ENCODE measurements around the gene HIRA.

The HIRA gene

DNA sequence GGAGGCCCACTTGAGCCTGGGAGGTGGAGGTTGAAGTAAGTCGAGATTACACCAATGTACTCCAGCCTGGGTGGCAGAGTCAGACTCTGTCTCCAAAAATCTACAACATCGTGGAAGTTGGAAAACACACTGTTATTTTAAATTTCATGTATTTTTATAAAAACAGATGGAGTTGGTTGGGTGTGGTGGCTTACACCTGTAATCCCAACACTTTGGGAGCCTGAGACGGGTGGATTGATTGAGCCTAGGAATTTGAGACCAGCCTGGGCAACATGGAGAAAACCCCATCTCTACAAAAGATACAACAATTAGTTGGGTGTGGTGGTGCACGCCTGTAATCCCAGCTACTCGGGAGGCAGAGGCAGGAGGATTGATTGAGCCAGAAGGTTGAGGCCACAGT is 88.1 kb downstream of the HIRA start:
- H3F3A ChIP-seq (ENCODE audit: insufficient read depth): no peaks in the 10 kb centered on the region
- H3K36me3 ChIP-seq (ENCODE audit: low read length): no peaks in the 10 kb centered on the region
- no peak overlapping the region for H3K4me3 ChIP-seq (ENCODE audit: insufficient read depth, low read length, poor library complexity, severe bottlenecking)
- no peaks in the 10 kb centered on the region for H3K27me3 ChIP-seq (ENCODE audit: low read length)
- no peaks in the 10 kb centered on the region for H3K9me2 ChIP-seq (replicated peaks; ENCODE audit: insufficient read depth, low read length)
- H3K9me3 ChIP-seq (ENCODE audit: insufficient read depth, low read length): no peaks in the 10 kb centered on the region
- TF ChIP-seq EZH2phosphoT487 (conservative IDR thresholded peaks at IDR 0.05; ENCODE audit: low read length): no peak
- TF ChIP-seq, protein P1, sequence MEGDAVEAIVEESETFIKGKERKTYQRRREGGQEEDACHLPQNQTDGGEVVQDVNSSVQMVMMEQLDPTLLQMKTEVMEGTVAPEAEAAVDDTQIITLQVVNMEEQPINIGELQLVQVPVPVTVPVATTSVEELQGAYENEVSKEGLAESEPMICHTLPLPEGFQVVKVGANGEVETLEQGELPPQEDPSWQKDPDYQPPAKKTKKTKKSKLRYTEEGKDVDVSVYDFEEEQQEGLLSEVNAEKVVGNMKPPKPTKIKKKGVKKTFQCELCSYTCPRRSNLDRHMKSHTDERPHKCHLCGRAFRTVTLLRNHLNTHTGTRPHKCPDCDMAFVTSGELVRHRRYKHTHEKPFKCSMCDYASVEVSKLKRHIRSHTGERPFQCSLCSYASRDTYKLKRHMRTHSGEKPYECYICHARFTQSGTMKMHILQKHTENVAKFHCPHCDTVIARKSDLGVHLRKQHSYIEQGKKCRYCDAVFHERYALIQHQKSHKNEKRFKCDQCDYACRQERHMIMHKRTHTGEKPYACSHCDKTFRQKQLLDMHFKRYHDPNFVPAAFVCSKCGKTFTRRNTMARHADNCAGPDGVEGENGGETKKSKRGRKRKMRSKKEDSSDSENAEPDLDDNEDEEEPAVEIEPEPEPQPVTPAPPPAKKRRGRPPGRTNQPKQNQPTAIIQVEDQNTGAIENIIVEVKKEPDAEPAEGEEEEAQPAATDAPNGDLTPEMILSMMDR (IDR thresholded peaks at IDR 0.05; ENCODE audit: insufficient read depth, low read length, poor library complexity, severe bottlenecking): no peak
- H3K4me2 ChIP-seq (ENCODE audit: low read depth, low read length, poor library complexity, severe bottlenecking): no peak overlapping the region
- no peak overlapping the region for H3K27ac ChIP-seq (ENCODE audit: low read depth, low read length)
- H2AFZ ChIP-seq (ENCODE audit: low read depth, low read length, severe bottlenecking): no peak overlapping the region
- H3K79me2 ChIP-seq (ENCODE audit: insufficient read depth, low read length): no peaks in the 10 kb centered on the region
- no peaks in the 10 kb centered on the region for H4K20me1 ChIP-seq (ENCODE audit: low read depth, low read length)
- H3K9ac ChIP-seq (ENCODE audit: low read length): no peak overlapping the region

DNA sequence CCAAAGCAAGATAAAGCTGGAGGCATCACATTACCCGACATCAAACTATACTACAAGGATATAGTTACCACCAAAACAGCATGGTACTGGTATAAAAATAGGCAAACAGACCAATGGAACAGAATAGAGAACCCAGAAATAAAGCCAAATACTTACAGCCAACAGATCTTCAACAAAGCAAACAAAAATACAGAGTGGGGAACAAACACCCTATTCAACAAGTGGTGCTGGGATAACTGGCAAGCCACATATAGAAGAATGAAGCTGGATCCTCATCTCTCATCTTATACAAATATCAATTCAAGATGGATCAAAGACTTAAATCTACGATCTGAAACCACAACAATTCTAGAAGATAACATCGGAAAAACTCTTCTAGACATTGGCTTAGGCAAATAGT is 90.0 kb downstream of the HIRA start:
- no peak overlapping the region for H3K4me2 ChIP-seq (ENCODE audit: low read depth, low read length, poor library complexity, severe bottlenecking)
- H4K20me1 ChIP-seq (ENCODE audit: low read depth, low read length): no peaks in the 10 kb centered on the region
- no peak overlapping the region for H3K27ac ChIP-seq (ENCODE audit: low read depth, low read length)
- no peaks in the 10 kb centered on the region for H3K79me2 ChIP-seq (ENCODE audit: insufficient read depth, low read length)
- H3K9ac ChIP-seq (ENCODE audit: low read length): no peak overlapping the region
- H3K36me3 ChIP-seq (ENCODE audit: low read length): peaks cover 4% of the 10 kb centered on the region; the same call in 1 of the 2 replicates
- no peaks in the 10 kb centered on the region for H3K9me3 ChIP-seq (ENCODE audit: insufficient read depth, low read length)
- H3K9me2 ChIP-seq (replicated peaks; ENCODE audit: insufficient read depth, low read length): no peaks in the 10 kb centered on the region
- TF ChIP-seq EZH2phosphoT487 (conservative IDR thresholded peaks at IDR 0.05; ENCODE audit: low read length): no peak
- TF ChIP-seq, protein P1 (IDR thresholded peaks at IDR 0.05; ENCODE audit: insufficient read depth, low read length, poor library complexity, severe bottlenecking): no peak
- no peak overlapping the region for H2AFZ ChIP-seq (ENCODE audit: low read depth, low read length, severe bottlenecking)
- H3F3A ChIP-seq (ENCODE audit: insufficient read depth): no peaks in the 10 kb centered on the region
- no peak overlapping the region for H3K4me3 ChIP-seq (ENCODE audit: insufficient read depth, low read length, poor library complexity, severe bottlenecking)
- H3K27me3 ChIP-seq (ENCODE audit: low read length): no peaks in the 10 kb centered on the region

DNA sequence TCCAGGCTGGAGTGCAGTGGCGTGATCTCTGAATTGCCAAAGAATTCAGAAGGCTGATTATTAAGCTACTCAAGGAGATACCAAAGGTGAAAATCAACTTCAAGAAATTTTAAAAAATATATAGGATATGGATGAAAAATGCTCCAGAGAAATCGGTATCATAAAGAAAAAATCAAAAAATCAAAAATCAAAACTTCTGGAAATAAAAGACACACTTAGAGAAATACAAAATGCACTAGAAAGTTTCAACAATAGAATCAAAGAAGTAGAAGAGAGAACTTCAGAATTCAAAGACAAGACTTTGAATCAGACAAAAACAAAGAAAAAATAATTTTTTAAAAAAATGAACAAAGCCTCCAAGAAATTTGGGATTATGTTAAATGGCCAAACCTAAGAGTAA is 94.4 kb downstream of the HIRA start:
- no peaks in the 10 kb centered on the region for H3K9me2 ChIP-seq (replicated peaks; ENCODE audit: insufficient read depth, low read length)
- H3K4me3 ChIP-seq (ENCODE audit: insufficient read depth, low read length, poor library complexity, severe bottlenecking): no peak overlapping the region
- H3K27me3 ChIP-seq (ENCODE audit: low read length): no peaks in the 10 kb centered on the region
- no peak overlapping the region for H3K4me2 ChIP-seq (ENCODE audit: low read depth, low read length, poor library complexity, severe bottlenecking)
- H3K79me2 ChIP-seq (ENCODE audit: insufficient read depth, low read length): no peaks in the 10 kb centered on the region
- peaks cover 14% of the 10 kb centered on the region; the same call in 1 of the 2 replicates for H3K36me3 ChIP-seq (ENCODE audit: low read length)
- H3K9me3 ChIP-seq (ENCODE audit: insufficient read depth, low read length): no peaks in the 10 kb centered on the region
- no peak overlapping the region for H2AFZ ChIP-seq (ENCODE audit: low read depth, low read length, severe bottlenecking)
- no peak overlapping the region for H3K9ac ChIP-seq (ENCODE audit: low read length)
- TF ChIP-seq, protein P1 (IDR thresholded peaks at IDR 0.05; ENCODE audit: insufficient read depth, low read length, poor library complexity, severe bottlenecking): no peak
- TF ChIP-seq EZH2phosphoT487 (conservative IDR thresholded peaks at IDR 0.05; ENCODE audit: low read length): no peak
- no peaks in the 10 kb centered on the region for H4K20me1 ChIP-seq (ENCODE audit: low read depth, low read length)
- H3K27ac ChIP-seq (ENCODE audit: low read depth, low read length): no peak overlapping the region
- no peaks in the 10 kb centered on the region for H3F3A ChIP-seq (ENCODE audit: insufficient read depth)
